Activated CD4-positive, alpha-beta T cell treated with anti-CD3 and anti-CD28 coated beads for 36 hours (primary cell): ENCODE results near the gene TWNK. TPM values are rescaled to one million over a fixed set of nuclear protein-coding genes. Genes with fewer than 3 reads are reported as not detected.

Source experiments
- ATAC-seq: fragments of 200-7000 bp; cut with Tn5 transposase; one replicate; pipeline ENCODE4 v1.10.0; 2021; ENCODE audit warnings: mild to moderate bottlenecking, moderate library complexity
- CTCF ChIA-PET: fragments of 350-600 bp; sonication (Branson Sonifier 250); formaldehyde crosslinking; loops from one replicate; lab custom pipeline; 2021; ENCODE audit warnings: antibody characterized with exemption; lab: Charles Lee
- POLR2A ChIA-PET: fragments of 350-600 bp; sonication (Branson Sonifier 250); formaldehyde crosslinking; loops from one replicate; lab custom pipeline; 2021; ENCODE audit warnings: antibody characterized with exemption, inconsistent platforms; lab: Charles Lee
- DNase-seq: peaks from one replicate; pipeline ENCODE4 v3.0.0-alpha.2; 2020
- H3K27ac Mint-ChIP-seq: one replicate; pipeline ENCODE4 v1.8.0; 2021; ENCODE audit warnings: mixed read lengths
- H3K27me3 Mint-ChIP-seq: one replicate; pipeline ENCODE4 v1.8.0; 2021; ENCODE audit warnings: mixed read lengths
- H3K36me3 Mint-ChIP-seq: one replicate; pipeline ENCODE4 v1.8.0; 2021; ENCODE audit warnings: low read depth, mixed read lengths
- H3K4me1 Mint-ChIP-seq: one replicate; pipeline ENCODE4 v1.8.0; 2021; ENCODE audit warnings: mixed read lengths
- H3K4me3 Mint-ChIP-seq: one replicate; pipeline ENCODE4 v1.8.0; 2021; ENCODE audit warnings: mild to moderate bottlenecking, moderate library complexity, mixed read lengths
- H3K9me3 Mint-ChIP-seq: one replicate; pipeline ENCODE4 v1.8.0; 2021; ENCODE audit warnings: low read depth, mixed read lengths
- intact Hi-C, 2 experiments: fragments of 100-400 bp; cut with DNase I in 1 of 2; cut with micrococcal nuclease in 1 of 2; formaldehyde crosslinking; loops; one replicate each; pipeline versions ENCODE4 v1.14.2 to v1.15.1; 2022 to 2024; cut with DNase I, micrococcal nuclease
- total RNA-seq, 2 experiments: library from RNA; stranded (reverse); gene quantifications; one replicate each; pipeline ENCODE4 v1.2.3, GENCODE V29; 2021

TWNK gene
- total RNA-seq, 2 experiments from 2014 or later = 13.8 to 17.9 TPM

DNA sequence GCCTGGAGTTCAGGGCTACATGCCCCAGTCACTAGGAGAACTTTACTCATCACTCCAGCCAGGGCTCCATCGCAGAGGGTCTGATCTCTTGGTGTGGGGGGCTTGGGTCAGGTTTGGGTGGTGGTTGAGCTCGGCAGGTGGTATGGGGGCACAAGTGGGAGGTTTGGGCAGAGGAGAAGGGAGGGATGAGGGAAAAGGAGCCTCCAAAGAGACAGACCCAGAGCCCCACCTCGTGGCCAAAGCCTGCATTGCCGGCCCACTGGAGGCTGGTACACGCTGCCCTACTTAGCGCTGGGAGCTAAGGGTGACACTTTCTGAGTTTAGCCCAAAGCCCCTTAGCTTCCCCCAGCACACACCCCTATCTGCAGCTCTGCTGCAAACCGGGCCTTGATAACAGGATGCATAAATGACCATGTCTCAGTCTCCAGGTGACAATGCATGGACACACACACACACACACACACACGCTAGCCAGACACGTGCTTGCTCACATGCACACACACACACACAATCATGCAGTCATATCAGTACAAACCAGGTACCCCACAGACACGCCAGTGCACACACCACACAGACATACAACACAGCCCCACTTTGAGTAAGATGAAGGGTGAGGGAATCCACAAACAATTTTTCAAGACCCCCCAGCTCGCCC, 27.0 kb downstream of the TWNK start:
- Mint-ChIP-seq H3K9me3 (no peaks in the 10 kb centered on the region), H3K27ac (peak overlapping the region; percentile 25), H3K4me3 (no peak overlapping the region), H3K27me3 (peaks cover 31% of the 10 kb centered on the region), H3K36me3 (no peaks in the 10 kb centered on the region), H3K4me1 (peaks cover 22% of the 10 kb centered on the region)
- peak; percentile 88 for DNase-seq
- intact Hi-C loops = loop anchor here (1.0 to 10.0 kb wide), 4 partner anchors 15 to 452 kb away; partner anchors contain the start of genes LZTS2 (in 2 of the 2) and KAZALD1 (in 1 of the 2)
- ChIA-PET CTCF (interaction anchor here (0.5 to 7.2 kb wide), 28 partner anchors 10 to 451 kb away, joined by 3 to 73 read pairs (median 5); partner anchors contain the start of genes KAZALD1, LZTS2, PDZD7 and SFXN3), POLR2A (no interaction called here)
- peak; percentile 49 for ATAC-seq

DNA sequence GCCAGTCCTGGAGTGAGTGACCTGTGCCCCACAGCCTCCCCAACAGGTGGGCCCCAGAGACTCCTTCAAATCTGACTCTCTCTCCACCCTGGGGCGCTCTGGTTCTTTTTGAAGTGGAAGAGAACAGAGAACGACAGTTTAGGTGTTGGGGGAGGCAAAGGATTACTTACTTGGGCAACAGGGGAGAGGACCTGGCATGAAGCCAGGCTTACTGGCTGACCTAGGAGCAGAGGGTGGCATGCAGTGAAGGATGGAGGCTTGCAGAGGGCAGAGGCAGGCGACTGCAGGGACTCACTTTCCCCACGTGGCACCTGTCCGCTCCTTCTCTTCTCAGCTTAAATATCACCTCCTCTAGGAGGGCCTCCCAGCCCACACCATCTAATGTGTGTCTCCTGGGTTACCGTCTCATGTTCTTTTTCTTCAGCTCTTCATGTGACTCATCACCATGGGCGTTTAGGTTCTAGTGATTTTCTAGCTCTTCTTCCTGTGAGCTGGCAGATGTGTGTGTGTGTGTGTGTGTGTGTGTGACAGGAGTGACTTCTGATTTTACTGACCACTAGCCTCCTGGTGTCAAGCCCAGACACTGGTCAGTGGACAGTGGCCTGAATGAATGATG, 27.7 kb downstream of the TWNK start:
- Mint-ChIP-seq H3K27ac (no peak overlapping the region), H3K9me3 (no peaks in the 10 kb centered on the region), H3K36me3 (no peaks in the 10 kb centered on the region), H3K27me3 (peaks cover 34% of the 10 kb centered on the region), H3K4me3 (no peak overlapping the region), H3K4me1 (peaks cover 22% of the 10 kb centered on the region)
- ChIA-PET POLR2A (no interaction called here), CTCF (interaction anchor here (0.5 to 7.2 kb wide), 30 partner anchors 10 to 452 kb away, joined by 3 to 73 read pairs (median 5); partner anchors contain the start of genes KAZALD1, LZTS2, PDZD7 and SFXN3)
- intact Hi-C loops = loop anchor here (1.0 to 10.0 kb wide), 4 partner anchors 16 to 453 kb away; partner anchors contain the start of genes LZTS2 (in 2 of the 2) and KAZALD1 (in 1 of the 2)
- ATAC-seq = no peak
- DNase-seq = peak; percentile 48

DNA sequence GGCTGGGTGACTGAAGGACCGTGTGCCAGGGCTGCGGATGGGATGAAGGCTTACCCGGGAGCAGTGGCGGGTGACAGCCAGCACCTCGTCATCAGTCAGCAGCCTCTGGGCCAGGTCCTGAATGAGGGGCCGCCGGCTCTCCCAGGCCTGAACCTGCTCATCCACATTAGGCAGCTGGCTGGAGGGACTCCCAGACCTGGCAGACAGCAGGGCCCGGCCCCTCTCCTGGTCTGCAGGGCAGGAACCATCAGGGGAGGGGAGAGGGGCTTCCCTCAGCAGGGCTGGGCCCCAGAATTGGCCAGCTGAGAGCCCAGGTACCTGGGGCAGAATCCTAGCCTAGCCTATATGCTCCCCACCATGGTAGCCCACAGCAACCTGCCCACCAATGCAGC, 28.2 kb downstream of the TWNK start:
- H3K36me3 Mint-ChIP-seq = no peaks in the 10 kb centered on the region
- POLR2A ChIA-PET = no interaction called here
- no peaks in the 10 kb centered on the region for H3K9me3 Mint-ChIP-seq
- H3K27me3 Mint-ChIP-seq = peaks cover 34% of the 10 kb centered on the region
- no peak for ATAC-seq
- no peak for DNase-seq
- intact Hi-C loops = loop anchor here in 1 of 2 experiments (10.0 kb wide), 1 partner anchor 49 kb away; the partner anchor contains the start of gene KAZALD1
- no peak overlapping the region for H3K4me3 Mint-ChIP-seq
- peaks cover 22% of the 10 kb centered on the region for H3K4me1 Mint-ChIP-seq
- H3K27ac Mint-ChIP-seq = no peak overlapping the region
- CTCF ChIA-PET = interaction anchor here (0.6 to 7.2 kb wide), 16 partner anchors 11 to 321 kb away, joined by 3 to 73 read pairs (median 9); partner anchors contain the start of genes KAZALD1, LZTS2, PDZD7 and SFXN3

DNA sequence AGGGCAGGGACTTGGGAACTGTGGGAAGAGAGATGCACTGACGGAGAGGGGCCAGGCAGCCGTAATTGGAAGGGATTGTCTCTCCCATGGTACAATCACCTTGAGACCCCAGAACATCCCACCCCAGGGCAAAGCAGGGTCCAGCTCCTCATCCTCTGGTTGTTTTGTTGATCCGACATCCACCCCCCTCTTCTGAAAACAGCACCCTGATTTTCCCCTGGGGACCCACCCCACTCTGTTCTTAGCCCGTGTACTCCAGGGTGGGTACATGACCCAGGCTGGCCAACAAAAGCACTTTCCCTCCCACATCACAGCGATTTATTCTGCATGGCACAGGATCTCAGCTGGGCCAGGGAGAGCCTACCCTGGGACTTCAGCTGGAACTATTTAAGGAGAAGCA, 29.5 kb downstream of the TWNK start:
- intact Hi-C loops = loop anchor here in 1 of 2 experiments (10.0 kb wide), 1 partner anchor 48 kb away; the partner anchor contains the start of gene KAZALD1
- no peaks in the 10 kb centered on the region for H3K9me3 Mint-ChIP-seq
- no peaks in the 10 kb centered on the region for H3K36me3 Mint-ChIP-seq
- no peak overlapping the region for H3K27ac Mint-ChIP-seq
- H3K4me1 Mint-ChIP-seq = peaks cover 22% of the 10 kb centered on the region
- DNase-seq (no peak), ATAC-seq (no peak)
- ChIA-PET CTCF (interaction anchor here (0.6 to 7.2 kb wide), 11 partner anchors 13 to 125 kb away, joined by 3 to 73 read pairs (median 7); partner anchors contain the start of genes LZTS2, PDZD7 and SFXN3), POLR2A (no interaction called here)
- H3K4me3 Mint-ChIP-seq = no peak overlapping the region
- peaks cover 40% of the 10 kb centered on the region for H3K27me3 Mint-ChIP-seq

DNA sequence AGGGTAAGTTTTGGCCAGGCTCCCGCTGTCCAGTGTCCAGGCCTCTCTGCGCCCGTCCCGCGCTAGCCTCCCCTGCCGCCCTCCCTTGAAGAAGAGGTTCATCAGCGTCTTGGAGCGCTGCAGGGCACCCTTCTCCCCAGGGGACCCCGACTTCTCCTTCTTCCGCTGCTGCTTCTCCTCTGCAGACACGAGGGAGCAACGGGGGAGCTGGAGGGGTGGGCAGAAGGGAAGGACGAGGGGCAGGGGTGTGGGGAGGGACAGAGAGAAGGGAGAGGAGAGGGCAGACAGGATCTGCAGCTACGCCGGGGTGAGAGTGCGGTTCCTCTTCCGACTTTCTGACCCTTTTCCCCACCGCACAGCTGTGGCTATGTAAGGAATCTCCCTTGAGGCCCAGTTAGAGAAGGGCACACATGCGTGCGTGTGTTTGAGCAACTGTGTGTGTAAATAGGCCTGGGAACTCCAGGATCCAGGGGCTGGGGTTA, 30.8 kb downstream of the TWNK start:
- Mint-ChIP-seq H3K27me3 (peaks cover 41% of the 10 kb centered on the region), H3K36me3 (no peaks in the 10 kb centered on the region), H3K4me1 (peaks cover 15% of the 10 kb centered on the region), H3K27ac (no peak overlapping the region), H3K4me3 (no peak overlapping the region), H3K9me3 (no peaks in the 10 kb centered on the region)
- CTCF ChIA-PET = interaction anchor here (0.5 to 7.2 kb wide), 17 partner anchors 10 to 124 kb away, joined by 3 to 73 read pairs (median 4); partner anchors contain the start of genes LZTS2, PDZD7 and SFXN3
- POLR2A ChIA-PET = no interaction called here
- ATAC-seq (no peak), DNase-seq (no peak)
- intact Hi-C loops = loop anchor here in 1 of 2 experiments (10.0 kb wide), 1 partner anchor 47 kb away; the partner anchor contains the start of gene KAZALD1

DNA sequence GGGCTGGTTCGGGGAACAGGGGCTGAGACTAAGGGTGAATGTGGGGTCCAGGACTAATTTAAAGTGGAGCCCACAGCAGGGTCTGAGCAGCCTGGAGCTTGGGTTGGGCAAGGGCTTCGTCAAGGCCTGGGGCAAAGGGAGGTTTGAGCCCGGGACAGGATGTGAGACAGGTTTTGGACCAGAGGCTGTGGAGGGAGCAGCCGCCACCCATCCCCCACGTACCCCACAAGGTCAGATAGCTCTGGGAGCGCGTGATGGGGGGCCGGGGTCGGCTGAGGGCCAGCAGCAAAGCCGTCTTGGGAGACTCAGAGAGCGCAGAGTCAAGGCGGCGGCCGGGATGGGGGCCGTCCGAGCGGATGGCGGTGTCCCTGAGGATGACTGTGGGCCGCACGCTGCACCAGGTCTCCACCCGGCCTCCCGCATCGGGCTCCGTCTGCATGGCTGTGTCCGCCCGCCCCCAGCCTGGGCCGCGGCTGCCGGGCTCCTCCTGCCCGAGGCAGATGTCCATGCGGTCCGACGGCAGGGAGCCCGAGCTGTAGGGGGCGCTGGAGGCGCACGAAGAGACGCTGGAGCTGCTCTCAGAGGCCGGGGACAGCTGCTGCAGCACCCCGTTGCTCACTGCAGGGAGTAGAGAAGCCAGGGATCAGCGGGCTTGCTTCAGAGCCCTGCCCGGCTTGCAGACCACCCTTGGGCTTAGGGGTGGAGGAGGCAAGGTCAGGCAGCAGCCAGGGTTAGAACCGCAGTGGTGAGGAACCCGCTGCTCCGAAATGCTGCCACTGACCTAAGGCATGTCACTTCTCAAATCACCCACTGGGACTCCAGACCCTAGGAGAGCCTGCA, 31.5 kb downstream of the TWNK start:
- Mint-ChIP-seq H3K4me1 (peaks cover 12% of the 10 kb centered on the region), H3K27ac (no peak overlapping the region), H3K9me3 (no peaks in the 10 kb centered on the region), H3K4me3 (no peak overlapping the region), H3K36me3 (no peaks in the 10 kb centered on the region), H3K27me3 (peaks cover 37% of the 10 kb centered on the region)
- ChIA-PET POLR2A (interaction anchor here (0.6 kb wide), 1 partner anchor 27 kb away, joined by 3 read pairs; no protein-coding TSS in a partner anchor), CTCF (interaction anchor here (0.6 to 7.2 kb wide), 31 partner anchors 10 to 1231 kb away, joined by 3 to 73 read pairs (median 3); partner anchors contain the start of genes LZTS2, NDUFB8, PDZD7 and SFXN3)
- DNase-seq = peak; percentile 93
- intact Hi-C loops = loop anchor here (1.0 to 10.0 kb wide), 2 partner anchors 46 to 49 kb away; partner anchors contain the start of gene KAZALD1 (in 1 of the 2)
- peak; percentile 87 for ATAC-seq

DNA sequence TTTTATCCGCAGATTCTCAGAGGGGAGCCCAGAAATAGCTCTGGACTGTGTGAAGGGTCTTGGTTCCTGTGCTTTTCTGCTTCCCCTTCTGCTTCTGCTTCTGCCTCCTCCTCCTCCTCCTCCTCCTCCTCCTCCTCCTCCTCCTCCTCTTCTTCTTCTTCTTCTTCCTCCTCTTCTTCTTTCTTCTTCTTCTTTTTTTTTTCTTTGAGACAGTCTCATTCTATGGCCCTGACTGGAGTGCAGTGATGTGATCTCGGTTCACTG, 32.0 kb downstream of the TWNK start:
- Mint-ChIP-seq H3K27me3 (peaks cover 37% of the 10 kb centered on the region), H3K4me3 (no peak overlapping the region), H3K9me3 (no peaks in the 10 kb centered on the region), H3K4me1 (peaks cover 9% of the 10 kb centered on the region), H3K36me3 (no peaks in the 10 kb centered on the region), H3K27ac (no peak overlapping the region)
- ATAC-seq (no peak), DNase-seq (no peak)
- CTCF ChIA-PET = interaction anchor here (0.6 to 7.2 kb wide), 30 partner anchors 9 to 1231 kb away, joined by 3 to 73 read pairs (median 3); partner anchors contain the start of genes LZTS2, NDUFB8, PDZD7 and SFXN3
- intact Hi-C loops = loop anchor here (1.0 to 10.0 kb wide), 2 partner anchors 45 to 49 kb away; partner anchors contain the start of gene KAZALD1 (in 1 of the 2)
- POLR2A ChIA-PET = interaction anchor here (0.6 to 0.7 kb wide), 2 partner anchors 26 to 219 kb away, joined by 3 to 5 read pairs; no protein-coding TSS in a partner anchor

DNA sequence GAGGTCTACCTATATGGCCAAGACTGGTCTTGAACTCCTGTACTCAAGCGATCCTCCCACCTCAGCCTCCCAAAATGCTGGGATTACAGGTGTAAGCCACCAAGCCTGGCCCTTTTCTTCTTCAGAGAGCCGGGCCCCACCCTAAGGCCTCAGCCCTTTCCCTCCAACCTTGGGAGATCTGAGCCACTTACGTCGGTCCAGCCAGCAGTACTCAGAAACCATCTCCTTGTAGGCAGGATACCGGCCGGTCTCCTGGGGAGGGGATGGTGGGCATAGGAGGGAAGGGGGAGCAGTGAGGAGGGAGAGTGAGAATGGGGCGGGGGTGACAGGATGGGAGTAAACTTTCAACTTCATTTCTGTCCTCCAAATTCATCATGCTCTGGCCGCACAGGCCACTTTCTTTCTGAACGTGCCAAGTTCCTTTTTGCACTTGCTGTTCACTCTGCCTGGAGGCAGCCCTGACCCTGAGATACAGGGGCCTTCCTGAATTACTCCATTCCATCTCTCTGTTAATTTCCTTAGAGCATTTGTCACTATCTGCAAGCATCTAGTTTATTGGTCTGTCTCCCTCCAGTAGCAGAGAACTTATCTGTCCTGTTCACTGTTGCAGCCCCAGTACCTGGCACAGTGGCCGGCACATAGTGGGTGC, 33.2 kb downstream of the TWNK start:
- intact Hi-C loops = no loop called here
- CTCF ChIA-PET = interaction anchor here (0.7 to 7.2 kb wide), 4 partner anchors 8 to 172 kb away, joined by 3 to 73 read pairs (median 14); partner anchors contain the start of gene LZTS2
- POLR2A ChIA-PET = no interaction called here
- H3K9me3 Mint-ChIP-seq = no peaks in the 10 kb centered on the region
- H3K4me3 Mint-ChIP-seq = no peak overlapping the region
- no peak overlapping the region for H3K27ac Mint-ChIP-seq
- H3K27me3 Mint-ChIP-seq = peaks cover 31% of the 10 kb centered on the region
- no peak for ATAC-seq
- DNase-seq = no peak
- no peaks in the 10 kb centered on the region for H3K36me3 Mint-ChIP-seq
- no peaks in the 10 kb centered on the region for H3K4me1 Mint-ChIP-seq

DNA sequence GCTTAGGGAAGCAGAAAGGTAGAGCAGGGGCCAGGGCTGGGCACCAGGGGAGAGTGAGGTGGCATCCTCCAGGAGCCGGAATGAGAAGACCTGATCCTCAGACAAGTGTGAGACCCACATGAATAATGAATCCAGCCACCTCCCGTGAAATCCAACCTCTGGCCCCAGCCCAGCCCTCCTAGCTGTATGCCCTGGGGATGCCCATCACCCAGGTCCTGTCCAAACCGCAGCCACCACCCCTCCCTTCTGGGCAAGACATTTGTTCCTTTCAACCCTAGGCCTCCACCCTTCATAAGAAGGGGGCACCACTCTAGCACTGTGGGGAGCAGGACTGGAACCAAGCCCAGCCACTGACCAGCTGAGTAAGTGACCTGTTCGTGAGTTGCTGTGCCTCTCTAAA, 33.9 kb downstream of the TWNK start:
- H3K4me1 Mint-ChIP-seq = no peaks in the 10 kb centered on the region
- H3K4me3 Mint-ChIP-seq = no peak overlapping the region
- ChIA-PET POLR2A (no interaction called here), CTCF (no interaction called here)
- peaks cover 29% of the 10 kb centered on the region for H3K27me3 Mint-ChIP-seq
- H3K9me3 Mint-ChIP-seq = no peaks in the 10 kb centered on the region
- intact Hi-C loops = no loop called here
- DNase-seq (no peak), ATAC-seq (no peak)
- no peak overlapping the region for H3K27ac Mint-ChIP-seq
- H3K36me3 Mint-ChIP-seq = no peaks in the 10 kb centered on the region

DNA sequence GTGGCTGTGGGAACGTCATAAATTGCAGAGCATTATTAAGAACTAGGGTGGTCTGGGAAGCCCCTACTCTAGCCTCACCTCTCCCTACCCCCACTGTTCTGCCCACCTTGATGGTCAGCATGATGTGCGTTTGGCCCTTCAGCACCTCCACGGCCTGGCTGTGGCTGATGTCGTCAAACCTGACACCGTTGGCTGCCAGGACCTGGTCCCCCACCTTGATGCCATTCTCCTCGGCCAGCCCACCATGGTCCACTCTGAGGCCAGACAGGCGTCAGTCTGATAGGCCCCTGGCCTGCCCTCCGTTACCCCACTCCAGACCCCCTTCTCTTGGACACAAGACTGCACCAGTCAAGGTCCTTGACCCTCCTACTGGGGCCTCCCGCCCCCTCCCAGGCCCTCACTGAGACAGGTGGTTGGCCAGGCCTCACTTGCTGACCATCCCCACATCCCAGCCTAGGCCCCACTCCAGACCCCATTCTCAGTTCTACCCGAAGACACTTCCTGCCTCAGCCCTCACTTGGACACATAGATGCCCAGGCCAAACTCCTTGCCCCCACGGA, 34.4 kb downstream of the TWNK start:
- ChIA-PET CTCF (no interaction called here), POLR2A (no interaction called here)
- DNase-seq = no peak
- H3K4me1 Mint-ChIP-seq = no peaks in the 10 kb centered on the region
- H3K27ac Mint-ChIP-seq = no peak overlapping the region
- intact Hi-C loops = no loop called here
- H3K36me3 Mint-ChIP-seq = no peaks in the 10 kb centered on the region
- peaks cover 24% of the 10 kb centered on the region for H3K27me3 Mint-ChIP-seq
- no peaks in the 10 kb centered on the region for H3K9me3 Mint-ChIP-seq
- ATAC-seq = no peak
- H3K4me3 Mint-ChIP-seq = no peak overlapping the region
